Gastroesophageal sphincter (tissue), 4 donors: ENCODE results near the gene COX19. TPM values are rescaled to one million over a fixed set of nuclear protein-coding genes. Genes with fewer than 3 reads are reported as not detected.

Experiments used
- ATAC-seq: fragments of 150-250 bp; one replicate; pipeline ENCODE4 v1.9.1; 2016; ENCODE audit warnings: mild to moderate bottlenecking, moderate library complexity
- H3K27ac ChIP-seq, 4 donors: fragments of 200-600 bp; sonication (generic) in 3 of 4; 1 replicate in 3 of 4; 2 replicates in 1 of 4; pipeline ENCODE4 v1.5.1; 2016 to 2019
- H3K27me3 ChIP-seq: fragments of 200-600 bp; sonication (generic); one replicate; pipeline ENCODE4 v1.5.1; 2019
- H3K36me3 ChIP-seq, 2 donors: fragments of 200-600 bp; sonication (generic); one replicate each; pipeline ENCODE4 v1.5.1; 2019; ENCODE audit warnings: control low read depth in 1 of 2
- H3K4me1 ChIP-seq, 3 donors: fragments of 200-600 bp; sonication (generic); 1 replicate in 2 of 3; 2 replicates in 1 of 3; pipeline ENCODE4 v1.5.1; 2016 to 2019; ENCODE audit warnings: control low read depth in 2 of 3
- H3K4me3 ChIP-seq, 2 donors: fragments of 200-600 bp; sonication (generic); one replicate each; pipeline ENCODE4 v1.5.1; 2019; ENCODE audit warnings: mild to moderate bottlenecking in 1 of 2, moderate library complexity in 1 of 2
- H3K9me3 ChIP-seq, 3 donors: fragments of 200-600 bp; sonication (generic); one replicate each; pipeline ENCODE4 v1.5.1; 2017 to 2019; ENCODE audit warnings: control low read depth in 2 of 3
- CTCF ChIP-seq, 4 experiments: fragments of 200-600 bp in 2 of 4; fragments of 450-650 bp in 2 of 4; sonication (generic) in 1 of 4; IDR thresholded peaks; one replicate each; pipeline ENCODE4 v1.5.1; 2017 to 2019; ENCODE audit warnings: antibody characterized with exemption in 4 of 4, mild to moderate bottlenecking in 2 of 4, moderate library complexity in 2 of 4
- EP300 ChIP-seq: sonication (generic); formaldehyde crosslinking; IDR thresholded peaks from one replicate; pipeline ENCODE4 v1.6.1; 2017; ENCODE audit warnings: antibody characterized with exemption, mild to moderate bottlenecking
- POLR2A ChIP-seq, 2 donors: fragments of 450-650 bp; IDR thresholded peaks; one replicate each; pipeline ENCODE4 v1.6.1; 2017; ENCODE audit warnings: antibody characterized with exemption in 2 of 2, mild to moderate bottlenecking in 2 of 2, moderate library complexity in 1 of 2
- POLR2AphosphoS5 ChIP-seq: sonication (generic); formaldehyde crosslinking; IDR thresholded peaks from one replicate; pipeline ENCODE4 v1.6.1; 2017; ENCODE audit warnings: antibody characterized with exemption
- WGBS, 2 donors: methylation state at CpG; one replicate each; pipeline ENCODE4 v1.1.5; 2018; ENCODE audit warnings: low coverage in 1 of 2; 5-methylcytosine and 5-hydroxymethylcytosine counted together
- total RNA-seq, 4 donors: library from RNA; depleted of rRNA; stranded (reverse); fragments of >200 nt; gene quantifications; one replicate each; pipeline ENCODE4 v1.1.0, GENCODE V29; 2016

Gene COX19
- total RNA-seq, 4 donors from 2014 or later = 6.0 to 16.7 (median 12.0) TPM

- Histone ChIP-seq H3K4me1 (peaks cover 0 to 23% (median 2%) of the 10 kb centered on the region in 3 donors), H3K4me3 (no peak overlapping the region), H3K9me3 (no peaks in the 10 kb centered on the region), H3K36me3 (peaks cover 0 to 15% of the 10 kb centered on the region in 2 donors), H3K27me3 (peaks cover 51% of the 10 kb centered on the region), H3K27ac (no peak overlapping the region)
- TF ChIP-seq POLR2AphosphoS5 (no peak), POLR2A (IDR thresholded peaks at IDR 0.05) (no peak), CTCF (IDR thresholded peaks at IDR 0.05) (no peak), EP300 (no peak)
- no peak for ATAC-seq
- WGBS, 2 donors = 67% methylated on average over 18 of the region's 35 CpGs; no CpG with 5 or more reads in 1 of the 2 donors
Measured at GRCh38 chr7:990933-991728, 15.8 kb upstream of the COX19 start.

- ATAC-seq = no peak
- 49 to 83% methylated on average over 4 to 5 of the region's 36 CpGs for WGBS, 2 donors
- no peak overlapping the region for H3K27ac ChIP-seq
- H3K36me3 ChIP-seq = peaks cover 0 to 8% of the 10 kb centered on the region in 2 donors
- H3K9me3 ChIP-seq = no peaks in the 10 kb centered on the region
- H3K4me1 ChIP-seq = peaks cover 0 to 23% (median 2%) of the 10 kb centered on the region in 3 donors
- H3K4me3 ChIP-seq = no peak overlapping the region
- no peak for TF ChIP-seq CTCF (IDR thresholded peaks at IDR 0.05)
- no peak for TF ChIP-seq POLR2A (IDR thresholded peaks at IDR 0.05)
- TF ChIP-seq EP300 = no peak
- TF ChIP-seq POLR2AphosphoS5 = no peak
- H3K27me3 ChIP-seq = peaks cover 57% of the 10 kb centered on the region
Measured at GRCh38 chr7:990352-990932, 15.1 kb upstream of the COX19 start.

- no peak overlapping the region for H3K27ac ChIP-seq
- no peak for ATAC-seq
- peaks cover 0 to 23% (median 2%) of the 10 kb centered on the region in 3 donors for H3K4me1 ChIP-seq
- peaks cover 71% of the 10 kb centered on the region for H3K27me3 ChIP-seq
- no peaks in the 10 kb centered on the region for H3K9me3 ChIP-seq
- no peak overlapping the region for H3K4me3 ChIP-seq
- TF ChIP-seq CTCF (IDR thresholded peaks at IDR 0.05) = no peak
- no peak for TF ChIP-seq POLR2A (IDR thresholded peaks at IDR 0.05)
- no peak for TF ChIP-seq POLR2AphosphoS5
- no peak for TF ChIP-seq EP300
- H3K36me3 ChIP-seq = no peaks in the 10 kb centered on the region
- 39% methylated on average over 3 of the region's 15 CpGs; no CpG with 5 or more reads in 1 of the 2 donors for WGBS, 2 donors
Measured at GRCh38 chr7:988963-989529, 13.7 kb upstream of the COX19 start.

GRCh38 chr7:988426-988911, 13.1 kb upstream of the COX19 start:
- Histone ChIP-seq H3K4me1 (peaks cover 0 to 20% (median 2%) of the 10 kb centered on the region in 3 donors), H3K36me3 (no peaks in the 10 kb centered on the region), H3K27me3 (peaks cover 77% of the 10 kb centered on the region), H3K27ac (no peak overlapping the region), H3K9me3 (no peaks in the 10 kb centered on the region), H3K4me3 (no peak overlapping the region)
- ATAC-seq = no peak
- TF ChIP-seq EP300 (no peak), POLR2A (IDR thresholded peaks at IDR 0.05) (no peak), POLR2AphosphoS5 (no peak), CTCF (IDR thresholded peaks at IDR 0.05) (no peak)
- no CpG with 5 or more reads among the region's 24 CpGs for WGBS, 2 donors
